Smooth muscle cell (in vitro differentiated cells): ENCODE data around the gene IGSF21. TPM values are rescaled to one million over a fixed set of nuclear protein-coding genes. Genes with fewer than 3 reads are reported as not detected.

Experiments
- DNase-seq: peaks from one replicate; lab custom pipeline; 2025; ENCODE audit not compliant: unreplicated experiment; lab: John Stamatoyannopoulos, UW
- H2AFZ ChIP-seq: fragments of 200-600 bp; sonication (generic); 2 replicates; pipeline ENCODE4 v1.6.0; 2016; ENCODE audit warnings: antibody characterized with exemption, low read depth, mild to moderate bottlenecking
- H3F3A ChIP-seq: fragments of 200-600 bp; sonication (generic); 2 replicates; pipeline ENCODE4 v1.6.0; 2017; ENCODE audit warnings: antibody characterized with exemption, low read depth
- H3K27ac ChIP-seq: fragments of 200-600 bp; sonication (generic); 2 replicates; pipeline ENCODE4 v1.5.1; 2016; ENCODE audit warnings: low read depth, mild to moderate bottlenecking
- H3K27me3 ChIP-seq: fragments of 200-600 bp; sonication (generic); 2 replicates; pipeline ENCODE4 v1.6.1; 2016; ENCODE audit warnings: low read depth, mild to moderate bottlenecking
- H3K36me3 ChIP-seq: fragments of 200-600 bp; sonication (generic); 2 replicates; pipeline ENCODE4 v1.5.1; 2016; ENCODE audit warnings: low read depth
- H3K4me1 ChIP-seq: fragments of 200-600 bp; sonication (generic); 2 replicates; pipeline ENCODE4 v1.5.1; 2016; ENCODE audit warnings: low read depth
- H3K4me2 ChIP-seq: fragments of 200-600 bp; sonication (generic); 2 replicates; pipeline ENCODE4 v1.6.0; 2016; ENCODE audit warnings: mild to moderate bottlenecking
- H3K4me3 ChIP-seq: fragments of 200-600 bp; sonication (generic); 2 replicates; pipeline ENCODE4 v1.5.1; 2016; ENCODE audit warnings: mild to moderate bottlenecking
- H3K79me2 ChIP-seq: fragments of 200-600 bp; sonication (generic); 2 replicates; pipeline ENCODE4 v1.6.0; 2016; ENCODE audit warnings: low read depth, mild to moderate bottlenecking
- H3K9ac ChIP-seq: fragments of 200-600 bp; sonication (generic); 2 replicates; pipeline ENCODE4 v1.6.0; 2016; ENCODE audit warnings: low read depth
- H3K9me3 ChIP-seq: fragments of 200-600 bp; sonication (generic); replicated peaks from 2 replicates; pipeline ENCODE4 v1.5.1; 2016; ENCODE audit warnings: low read depth
- H4K20me1 ChIP-seq: fragments of 200-600 bp; sonication (generic); 2 replicates; pipeline ENCODE4 v1.6.0; 2016; ENCODE audit warnings: low read depth
- WGBS: methylation state at CpG from one replicate; pipeline ENCODE4 v1.1.7; 2016; ENCODE audit warnings: low lambda C conversion rate; 5-methylcytosine and 5-hydroxymethylcytosine counted together
- polyA plus RNA-seq: library from polyadenylated mRNA; unstranded; fragments of >200 nt; fragmentation: Nextera tagmentation; extraction: Ambion mirVana; gene quantifications from 2 replicates; pipeline ENCODE4 v1.2.1, GENCODE V29; 2016
- total RNA-seq: library from RNA; depleted of rRNA; stranded (reverse); fragments of >200 nt; gene quantifications from 2 replicates; pipeline ENCODE4 v1.2.3, GENCODE V29; 2014
- TF ChIP-seq, protein P1 (sequence below): fragments of 200-600 bp; sonication (generic); IDR thresholded peaks from 2 replicates; pipeline ENCODE4 v1.5.1; 2017; ENCODE audit warnings: borderline replicate concordance, mild to moderate bottlenecking, antibody characterized with exemption; ENCODE audit not compliant: insufficient read depth, poor library complexity, severe bottlenecking

The IGSF21 gene
- total and polyA plus RNA-seq, 2 experiments from 2014 or later = not detected

DNA sequence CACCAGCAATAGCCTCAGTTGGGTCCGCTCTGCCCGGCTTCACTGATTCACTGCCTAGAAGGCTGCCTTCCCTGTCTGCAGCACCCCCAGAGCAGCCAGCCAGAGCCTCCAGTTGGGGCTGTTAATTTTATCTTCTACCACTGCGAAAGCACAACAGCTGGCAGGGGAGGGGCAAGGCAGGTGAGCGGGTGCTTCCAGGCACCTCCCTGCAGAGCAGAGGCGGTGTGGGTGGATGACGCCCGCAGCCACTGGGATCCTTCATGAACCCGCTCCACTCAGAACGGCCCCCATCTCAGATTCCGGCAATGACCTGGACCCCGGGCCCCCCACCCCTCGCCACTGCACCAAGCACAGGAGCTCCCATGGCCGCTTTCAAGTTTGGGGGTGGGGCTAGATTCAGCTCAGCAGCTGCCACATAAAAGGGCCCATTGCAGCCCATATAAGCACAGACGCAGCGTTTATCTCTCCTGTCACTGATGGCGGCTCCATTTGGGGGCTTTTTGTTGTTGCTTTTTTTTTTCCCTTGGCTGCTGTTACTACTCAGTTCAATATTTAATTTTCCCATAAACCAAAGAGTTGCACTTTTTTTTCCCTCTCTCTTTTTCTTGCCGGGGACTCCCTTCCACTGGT, 245.2 kb downstream of the IGSF21 start:
- H3K27me3 ChIP-seq = no peaks in the 10 kb centered on the region
- H3K4me3 ChIP-seq = no peak overlapping the region
- no peaks in the 10 kb centered on the region for H4K20me1 ChIP-seq
- no peaks in the 10 kb centered on the region for H3K79me2 ChIP-seq
- H3K4me1 ChIP-seq = no peaks in the 10 kb centered on the region
- H3K36me3 ChIP-seq = no peaks in the 10 kb centered on the region
- H3K9me3 ChIP-seq = no peaks in the 10 kb centered on the region
- H3F3A ChIP-seq = no peaks in the 10 kb centered on the region
- no peak overlapping the region for H3K27ac ChIP-seq
- TF ChIP-seq, protein P1, sequence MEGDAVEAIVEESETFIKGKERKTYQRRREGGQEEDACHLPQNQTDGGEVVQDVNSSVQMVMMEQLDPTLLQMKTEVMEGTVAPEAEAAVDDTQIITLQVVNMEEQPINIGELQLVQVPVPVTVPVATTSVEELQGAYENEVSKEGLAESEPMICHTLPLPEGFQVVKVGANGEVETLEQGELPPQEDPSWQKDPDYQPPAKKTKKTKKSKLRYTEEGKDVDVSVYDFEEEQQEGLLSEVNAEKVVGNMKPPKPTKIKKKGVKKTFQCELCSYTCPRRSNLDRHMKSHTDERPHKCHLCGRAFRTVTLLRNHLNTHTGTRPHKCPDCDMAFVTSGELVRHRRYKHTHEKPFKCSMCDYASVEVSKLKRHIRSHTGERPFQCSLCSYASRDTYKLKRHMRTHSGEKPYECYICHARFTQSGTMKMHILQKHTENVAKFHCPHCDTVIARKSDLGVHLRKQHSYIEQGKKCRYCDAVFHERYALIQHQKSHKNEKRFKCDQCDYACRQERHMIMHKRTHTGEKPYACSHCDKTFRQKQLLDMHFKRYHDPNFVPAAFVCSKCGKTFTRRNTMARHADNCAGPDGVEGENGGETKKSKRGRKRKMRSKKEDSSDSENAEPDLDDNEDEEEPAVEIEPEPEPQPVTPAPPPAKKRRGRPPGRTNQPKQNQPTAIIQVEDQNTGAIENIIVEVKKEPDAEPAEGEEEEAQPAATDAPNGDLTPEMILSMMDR = no peak
- H3K4me2 ChIP-seq = no peak overlapping the region
- no peak overlapping the region for H3K9ac ChIP-seq
- WGBS = 79% methylated on average over 14 of the region's 17 CpGs
- DNase-seq = no peak
- no peak overlapping the region for H2AFZ ChIP-seq

DNA sequence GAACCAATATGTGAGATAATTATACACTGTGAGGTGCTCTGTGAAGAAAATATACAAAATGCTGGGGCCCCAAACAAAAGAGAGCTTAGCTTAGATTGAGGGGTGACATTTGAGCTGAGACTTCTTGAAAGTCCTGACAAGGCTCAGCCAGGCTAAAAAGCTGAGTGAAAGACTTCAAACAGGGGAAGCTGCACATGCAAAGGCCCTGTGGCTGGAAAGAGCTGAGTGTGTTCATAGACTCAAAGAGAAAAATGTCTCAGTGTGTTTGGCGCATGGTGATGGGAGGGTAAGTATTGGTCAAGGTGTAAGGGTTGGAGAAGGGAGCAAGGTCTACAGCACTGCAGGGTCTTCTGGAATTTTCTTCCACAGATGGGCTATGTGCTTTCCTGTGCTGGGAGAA, 245.9 kb downstream of the IGSF21 start:
- no peak overlapping the region for H2AFZ ChIP-seq
- no peaks in the 10 kb centered on the region for H3F3A ChIP-seq
- no peaks in the 10 kb centered on the region for H3K27me3 ChIP-seq
- H4K20me1 ChIP-seq = no peaks in the 10 kb centered on the region
- H3K4me2 ChIP-seq = no peak overlapping the region
- no peaks in the 10 kb centered on the region for H3K4me1 ChIP-seq
- TF ChIP-seq, protein P1 = no peak
- no peaks in the 10 kb centered on the region for H3K36me3 ChIP-seq
- H3K9me3 ChIP-seq = no peaks in the 10 kb centered on the region
- DNase-seq = no peak
- H3K4me3 ChIP-seq = no peak overlapping the region
- H3K9ac ChIP-seq = no peak overlapping the region
- 100% methylated on average over 1 of the region's 1 CpG for WGBS
- H3K27ac ChIP-seq = no peak overlapping the region
- H3K79me2 ChIP-seq = no peaks in the 10 kb centered on the region

DNA sequence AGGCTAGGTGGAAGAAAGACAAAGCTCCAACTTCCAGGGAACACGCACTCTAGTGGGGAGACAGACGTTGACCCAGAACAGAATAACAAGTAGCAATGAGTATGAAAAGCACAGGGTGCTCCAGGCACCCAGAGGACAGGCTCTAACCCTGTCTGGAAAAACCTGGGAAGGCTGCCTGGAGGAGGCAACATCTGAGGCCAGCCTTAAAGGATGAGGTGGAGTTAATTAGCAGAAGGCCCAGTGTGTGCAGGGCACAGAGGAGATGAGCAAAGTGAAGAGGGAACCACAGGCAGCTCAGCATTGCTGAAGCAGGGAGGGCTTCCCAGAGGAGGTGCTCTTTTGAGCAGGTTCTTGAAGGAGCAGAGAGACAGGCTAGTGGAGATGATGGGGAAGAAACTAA, 246.4 kb downstream of the IGSF21 start:
- Histone ChIP-seq H3K27me3 (peaks cover 4% of the 10 kb centered on the region), H3K9me3 (no peaks in the 10 kb centered on the region), H3F3A (no peaks in the 10 kb centered on the region), H2AFZ (no peak overlapping the region), H3K36me3 (no peaks in the 10 kb centered on the region), H3K79me2 (no peaks in the 10 kb centered on the region), H3K9ac (no peak overlapping the region), H3K4me1 (no peaks in the 10 kb centered on the region), H3K27ac (no peak overlapping the region), H3K4me3 (no peak overlapping the region), H3K4me2 (no peak overlapping the region), H4K20me1 (no peaks in the 10 kb centered on the region)
- no peak for DNase-seq
- TF ChIP-seq, protein P1 = no peak
- WGBS = 85% methylated on average over 2 of the region's 2 CpGs

DNA sequence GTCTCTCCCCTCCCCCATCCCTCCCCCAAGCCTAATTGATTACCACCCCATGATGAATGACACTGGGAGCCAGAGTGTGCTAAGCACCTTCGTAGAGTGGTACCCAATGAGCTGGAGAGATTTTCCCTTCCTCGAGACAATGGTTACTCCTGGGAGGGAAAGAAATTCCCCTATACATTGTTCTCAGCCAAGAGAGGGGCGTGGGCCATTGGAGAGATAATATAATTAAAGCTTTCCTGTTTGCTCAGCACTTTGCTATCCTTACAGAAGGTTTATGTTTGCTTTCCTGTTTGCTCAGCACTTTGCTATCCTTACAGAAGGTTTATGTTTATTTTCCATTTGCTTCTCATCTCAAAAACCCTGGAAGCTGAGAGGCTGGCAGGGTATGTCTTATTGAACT, 247.0 kb downstream of the IGSF21 start:
- H3K9ac ChIP-seq = no peak overlapping the region
- no peaks in the 10 kb centered on the region for H3F3A ChIP-seq
- H3K4me1 ChIP-seq = no peaks in the 10 kb centered on the region
- H3K9me3 ChIP-seq = no peaks in the 10 kb centered on the region
- no peak overlapping the region for H3K4me2 ChIP-seq
- WGBS = 64% methylated on average over 3 of the region's 3 CpGs
- H4K20me1 ChIP-seq = no peaks in the 10 kb centered on the region
- H3K36me3 ChIP-seq = no peaks in the 10 kb centered on the region
- no peak overlapping the region for H2AFZ ChIP-seq
- H3K79me2 ChIP-seq = no peaks in the 10 kb centered on the region
- no peak overlapping the region for H3K27ac ChIP-seq
- H3K27me3 ChIP-seq = peaks cover 6% of the 10 kb centered on the region
- TF ChIP-seq, protein P1 = no peak
- no peak for DNase-seq
- no peak overlapping the region for H3K4me3 ChIP-seq
